ENCODE data around the gene TRIM26. TPM values are rescaled to one million over a fixed set of nuclear protein-coding genes. Genes with fewer than 3 reads are reported as not detected.

Gene TRIM26
- polyA plus RNA-seq, 1 donor: 58.2 TPM

- no peak overlapping the region for H3K4me3 ChIP-seq (ENCODE audit: low read length)
- no peaks in the 10 kb centered on the region for H3K27me3 ChIP-seq (ENCODE audit: control insufficient read depth, insufficient read depth, low read length)
- H3K36me3 ChIP-seq (ENCODE audit: control insufficient read depth, insufficient read depth, low read length): peaks cover 75% of the 10 kb centered on the region
- no peak for DNase-seq
- H3K27ac ChIP-seq (ENCODE audit: low read length): no peak overlapping the region
- H3K9me3 ChIP-seq (ENCODE audit: control insufficient read depth, low read depth, low read length): no peaks in the 10 kb centered on the region
- no CpG with 5 or more reads among the region's 1 CpG for WGBS (ENCODE audit: insufficient coverage, low lambda C conversion rate)
- peaks cover 2% of the 10 kb centered on the region for H3K4me1 ChIP-seq (ENCODE audit: control insufficient read depth, insufficient read depth, low read length)
Measured at GRCh38 chr6:30195951-30196350, 17.3 kb downstream of the TRIM26 start.

GRCh38 chr6:30194797-30195690 lies 18.2 kb downstream of the TRIM26 start:
- Histone ChIP-seq H3K27me3 (ENCODE audit: control insufficient read depth, insufficient read depth, low read length) (no peaks in the 10 kb centered on the region), H3K9me3 (ENCODE audit: control insufficient read depth, low read depth, low read length) (no peaks in the 10 kb centered on the region), H3K36me3 (ENCODE audit: control insufficient read depth, insufficient read depth, low read length) (peaks cover 75% of the 10 kb centered on the region), H3K27ac (ENCODE audit: low read length) (no peak overlapping the region), H3K4me1 (ENCODE audit: control insufficient read depth, insufficient read depth, low read length) (no peaks in the 10 kb centered on the region), H3K4me3 (ENCODE audit: low read length) (no peak overlapping the region)
- DNase-seq: no peak
- 70% methylated on average over 2 of the region's 8 CpGs for WGBS (ENCODE audit: insufficient coverage, low lambda C conversion rate)

DNA sequence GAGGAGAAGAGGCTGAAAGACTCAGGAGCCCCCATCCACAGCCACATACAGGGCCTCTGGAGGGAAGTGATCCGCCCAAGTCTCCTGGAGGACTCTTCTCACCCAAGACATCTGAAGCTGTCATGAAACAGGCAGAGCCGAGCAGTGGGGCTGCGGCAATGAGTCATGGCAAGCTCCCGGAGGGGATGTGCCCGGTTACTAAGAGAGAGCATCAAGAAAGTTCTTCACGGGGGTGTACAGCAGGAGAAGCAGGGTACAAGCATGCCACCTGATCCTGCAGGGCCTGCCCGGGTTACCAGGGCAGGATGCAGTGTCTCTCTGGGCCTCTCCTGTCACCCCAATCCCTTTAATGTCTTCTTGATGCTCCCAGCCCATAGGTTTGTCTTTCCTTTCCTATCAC lies 21.1 kb downstream of the TRIM26 start:
- Histone ChIP-seq H3K4me1 (ENCODE audit: control insufficient read depth, insufficient read depth, low read length) (no peaks in the 10 kb centered on the region), H3K36me3 (ENCODE audit: control insufficient read depth, insufficient read depth, low read length) (peaks cover 72% of the 10 kb centered on the region), H3K27me3 (ENCODE audit: control insufficient read depth, insufficient read depth, low read length) (no peaks in the 10 kb centered on the region), H3K27ac (ENCODE audit: low read length) (no peak overlapping the region), H3K9me3 (ENCODE audit: control insufficient read depth, low read depth, low read length) (no peaks in the 10 kb centered on the region), H3K4me3 (ENCODE audit: low read length) (no peak overlapping the region)
- WGBS (ENCODE audit: insufficient coverage, low lambda C conversion rate): no CpG with 5 or more reads among the region's 7 CpGs
- no peak for DNase-seq

DNA sequence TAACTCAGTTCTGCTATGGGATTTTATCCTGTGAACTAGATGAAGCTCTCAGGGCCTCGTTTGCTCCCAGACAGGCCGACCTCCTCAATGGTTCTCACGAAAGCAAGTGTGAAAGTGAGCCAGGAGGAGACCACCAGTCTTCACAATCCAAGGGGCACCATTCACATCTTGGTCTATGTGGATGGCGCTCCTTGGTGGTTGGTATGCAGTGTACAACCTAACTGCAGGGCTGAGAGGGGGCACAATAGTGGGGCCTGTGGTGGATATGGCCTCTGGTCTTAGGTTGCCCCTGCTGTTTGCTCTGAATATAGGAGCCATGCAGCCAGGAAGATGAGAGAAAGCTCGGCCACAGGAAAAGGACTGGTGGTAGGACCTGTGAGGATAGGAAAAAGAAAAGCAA lies 24.7 kb downstream of the TRIM26 start:
- 60% methylated on average over 1 of the region's 5 CpGs for WGBS (ENCODE audit: insufficient coverage, low lambda C conversion rate)
- H3K27ac ChIP-seq (ENCODE audit: low read length): no peak overlapping the region
- no peak overlapping the region for H3K4me3 ChIP-seq (ENCODE audit: low read length)
- H3K4me1 ChIP-seq (ENCODE audit: control insufficient read depth, insufficient read depth, low read length): no peaks in the 10 kb centered on the region
- no peaks in the 10 kb centered on the region for H3K9me3 ChIP-seq (ENCODE audit: control insufficient read depth, low read depth, low read length)
- no peak for DNase-seq
- no peaks in the 10 kb centered on the region for H3K27me3 ChIP-seq (ENCODE audit: control insufficient read depth, insufficient read depth, low read length)
- peaks cover 75% of the 10 kb centered on the region for H3K36me3 ChIP-seq (ENCODE audit: control insufficient read depth, insufficient read depth, low read length)

DNA sequence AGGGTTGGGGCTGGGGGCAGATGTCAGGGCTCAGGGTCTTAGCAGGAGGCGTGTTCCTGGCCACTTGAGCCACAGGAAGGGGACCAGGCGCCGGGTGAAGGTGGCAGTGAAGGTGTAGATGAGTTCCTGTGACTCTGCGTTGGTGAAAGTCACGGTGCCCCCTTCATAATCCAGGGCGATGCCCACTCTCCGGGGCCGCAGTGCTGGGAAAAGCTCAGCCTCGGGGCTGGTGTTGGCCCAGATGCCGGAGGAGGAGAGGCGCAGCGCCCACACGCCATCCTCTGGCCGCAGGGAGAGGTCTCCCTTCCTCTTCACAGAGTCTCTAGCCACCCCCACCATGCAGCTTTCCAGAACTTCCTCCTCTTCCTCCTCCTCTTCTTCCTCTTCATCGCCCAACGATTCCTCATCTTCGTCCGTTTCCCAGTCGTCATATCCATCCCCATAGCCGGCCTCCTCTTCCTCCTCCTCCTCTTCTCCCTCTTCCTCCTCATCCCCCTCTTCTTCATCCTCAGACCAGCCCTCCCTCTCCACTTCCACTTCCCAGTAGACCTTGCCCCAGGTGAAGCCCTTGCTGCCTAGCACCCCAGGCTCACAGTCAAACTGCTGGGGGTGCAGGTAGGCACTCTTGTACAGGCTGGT lies 27.2 kb downstream of the TRIM26 start:
- Histone ChIP-seq H3K36me3 (ENCODE audit: control insufficient read depth, insufficient read depth, low read length) (peaks cover 59% of the 10 kb centered on the region), H3K27me3 (ENCODE audit: control insufficient read depth, insufficient read depth, low read length) (no peaks in the 10 kb centered on the region), H3K27ac (ENCODE audit: low read length) (no peak overlapping the region), H3K9me3 (ENCODE audit: control insufficient read depth, low read depth, low read length) (peaks cover 8% of the 10 kb centered on the region), H3K4me3 (ENCODE audit: low read length) (no peak overlapping the region), H3K4me1 (ENCODE audit: control insufficient read depth, insufficient read depth, low read length) (no peaks in the 10 kb centered on the region)
- no peak for DNase-seq
- WGBS (ENCODE audit: insufficient coverage, low lambda C conversion rate): 76% methylated on average over 6 of the region's 20 CpGs

- WGBS (ENCODE audit: insufficient coverage, low lambda C conversion rate): no CpG with 5 or more reads among the region's 5 CpGs
- H3K27ac ChIP-seq (ENCODE audit: low read length): no peak overlapping the region
- peaks cover 20% of the 10 kb centered on the region for H3K9me3 ChIP-seq (ENCODE audit: control insufficient read depth, low read depth, low read length)
- DNase-seq: no peak
- no peaks in the 10 kb centered on the region for H3K4me1 ChIP-seq (ENCODE audit: control insufficient read depth, insufficient read depth, low read length)
- H3K4me3 ChIP-seq (ENCODE audit: low read length): no peak overlapping the region
- no peaks in the 10 kb centered on the region for H3K27me3 ChIP-seq (ENCODE audit: control insufficient read depth, insufficient read depth, low read length)
- peaks cover 45% of the 10 kb centered on the region for H3K36me3 ChIP-seq (ENCODE audit: control insufficient read depth, insufficient read depth, low read length)
Measured at GRCh38 chr6:30184417-30185031, 28.7 kb downstream of the TRIM26 start.

- H3K27ac ChIP-seq (ENCODE audit: low read length): no peak overlapping the region
- no peak for DNase-seq
- WGBS (ENCODE audit: insufficient coverage, low lambda C conversion rate): 100% methylated on average over 1 of the region's 1 CpG
- H3K4me3 ChIP-seq (ENCODE audit: low read length): no peak overlapping the region
- H3K36me3 ChIP-seq (ENCODE audit: control insufficient read depth, insufficient read depth, low read length): peaks cover 8% of the 10 kb centered on the region
- peaks cover 3% of the 10 kb centered on the region for H3K27me3 ChIP-seq (ENCODE audit: control insufficient read depth, insufficient read depth, low read length)
- H3K4me1 ChIP-seq (ENCODE audit: control insufficient read depth, insufficient read depth, low read length): no peaks in the 10 kb centered on the region
- H3K9me3 ChIP-seq (ENCODE audit: control insufficient read depth, low read depth, low read length): peaks cover 26% of the 10 kb centered on the region
Measured at GRCh38 chr6:30180145-30180544, 33.1 kb downstream of the TRIM26 start.

DNA sequence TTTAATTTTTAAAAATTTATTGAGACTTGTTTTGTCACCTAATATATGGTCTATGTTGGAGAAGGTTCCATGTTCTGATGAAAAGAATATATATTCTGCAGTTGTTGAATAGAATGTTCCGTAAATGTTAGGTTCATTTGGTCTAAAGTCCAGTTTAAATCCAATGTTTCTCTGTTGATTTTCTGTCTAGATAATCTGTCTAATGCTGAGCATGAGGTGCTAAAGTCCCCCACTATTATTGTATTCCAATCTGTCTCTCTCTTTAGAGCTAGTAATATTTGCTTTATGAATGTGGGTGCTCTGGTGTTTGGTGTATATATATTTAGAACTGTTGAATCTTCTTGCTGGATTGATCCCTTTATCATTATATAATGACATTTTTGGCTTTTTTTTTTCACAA lies 34.4 kb downstream of the TRIM26 start:
- Histone ChIP-seq H3K4me3 (ENCODE audit: low read length) (no peak overlapping the region), H3K27ac (ENCODE audit: low read length) (no peak overlapping the region), H3K27me3 (ENCODE audit: control insufficient read depth, insufficient read depth, low read length) (peaks cover 6% of the 10 kb centered on the region), H3K4me1 (ENCODE audit: control insufficient read depth, insufficient read depth, low read length) (no peaks in the 10 kb centered on the region), H3K36me3 (ENCODE audit: control insufficient read depth, insufficient read depth, low read length) (no peaks in the 10 kb centered on the region), H3K9me3 (ENCODE audit: control insufficient read depth, low read depth, low read length) (peaks cover 26% of the 10 kb centered on the region)
- DNase-seq: no peak
- 67% methylated on average over 1 of the region's 1 CpG for WGBS (ENCODE audit: insufficient coverage, low lambda C conversion rate)

DNA sequence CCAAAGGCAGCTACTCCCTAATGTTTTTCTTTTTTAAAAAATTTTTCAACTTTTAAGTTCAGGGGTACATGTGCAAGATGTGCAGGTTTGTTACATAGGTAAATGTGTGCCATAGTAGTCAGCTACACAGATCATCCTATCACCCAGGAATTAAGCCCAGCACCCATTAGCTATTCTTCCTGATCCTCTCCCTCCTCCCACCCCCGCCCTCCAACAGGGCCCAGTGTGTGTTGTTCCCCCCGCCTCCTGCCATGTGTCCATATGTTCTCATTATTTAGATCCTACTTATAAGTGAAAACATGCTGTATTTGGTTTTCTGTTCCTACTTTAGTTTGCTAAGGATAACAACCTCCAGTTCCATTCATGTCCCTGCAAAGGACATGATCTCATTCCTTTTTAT lies 37.4 kb downstream of the TRIM26 start:
- peaks cover 11% of the 10 kb centered on the region for H3K4me1 ChIP-seq (ENCODE audit: control insufficient read depth, insufficient read depth, low read length)
- no peak overlapping the region for H3K4me3 ChIP-seq (ENCODE audit: low read length)
- no CpG with 5 or more reads among the region's 2 CpGs for WGBS (ENCODE audit: insufficient coverage, low lambda C conversion rate)
- H3K27ac ChIP-seq (ENCODE audit: low read length): no peak overlapping the region
- H3K9me3 ChIP-seq (ENCODE audit: control insufficient read depth, low read depth, low read length): peaks cover 17% of the 10 kb centered on the region
- peaks cover 2% of the 10 kb centered on the region for H3K36me3 ChIP-seq (ENCODE audit: control insufficient read depth, insufficient read depth, low read length)
- DNase-seq: no peak
- peaks cover 21% of the 10 kb centered on the region for H3K27me3 ChIP-seq (ENCODE audit: control insufficient read depth, insufficient read depth, low read length)

GRCh38 chr6:30172681-30173080 lies 40.5 kb downstream of the TRIM26 start:
- DNase-seq: peak; percentile 67 to 76
- no CpG with 5 or more reads among the region's 4 CpGs for WGBS (ENCODE audit: insufficient coverage, low lambda C conversion rate)
- H3K9me3 ChIP-seq (ENCODE audit: control insufficient read depth, low read depth, low read length): no peaks in the 10 kb centered on the region
- peaks cover 21% of the 10 kb centered on the region for H3K27me3 ChIP-seq (ENCODE audit: control insufficient read depth, insufficient read depth, low read length)
- no peak overlapping the region for H3K4me3 ChIP-seq (ENCODE audit: low read length)
- H3K4me1 ChIP-seq (ENCODE audit: control insufficient read depth, insufficient read depth, low read length): peaks cover 15% of the 10 kb centered on the region
- peaks cover 22% of the 10 kb centered on the region for H3K36me3 ChIP-seq (ENCODE audit: control insufficient read depth, insufficient read depth, low read length)
- peak overlapping the region; percentile 72 for H3K27ac ChIP-seq (ENCODE audit: low read length)

All from large intestine (tissue), 3 donors.